CD14-positive monocyte (primary cell): ENCODE data around the gene MPPED1. TPM values are rescaled to one million over a fixed set of nuclear protein-coding genes. Genes with fewer than 3 reads are reported as not detected.

Experiments
- DNase-seq, 3 donors: peaks; one replicate each; pipeline ENCODE4 v3.0.0-alpha.2; 2011 to 2022
- H2AFZ ChIP-seq: 2 replicates; pipeline ENCODE4 v1.6.0; 2012; ENCODE audit warnings: mild to moderate bottlenecking, low read depth, low read length, inconsistent platforms; ENCODE audit not compliant: insufficient read depth, poor library complexity, severe bottlenecking
- H3K27ac ChIP-seq, 2 donors: 1 replicate in 1 of 2; 2 replicates in 1 of 2; pipeline ENCODE4 v1.5.1; 2012 to 2013; ENCODE audit warnings: low read length in 2 of 2, control low read depth in 1 of 2, inconsistent platforms in 1 of 2, low read depth in 1 of 2, mild to moderate bottlenecking in 1 of 2
- H3K27me3 ChIP-seq, 2 donors: one replicate each; pipeline versions ENCODE4 v1.6.0 to v1.6.1; 2011 to 2013; ENCODE audit warnings: low read length in 2 of 2; ENCODE audit not compliant: control insufficient read depth in 2 of 2, insufficient read depth in 2 of 2
- H3K36me3 ChIP-seq, 2 donors: replicated peaks in 1 of 2; 1 replicate in 1 of 2; 2 replicates in 1 of 2; pipeline versions ENCODE4 v1.5.1 to v1.6.1; 2012 to 2013; ENCODE audit warnings: low read length in 2 of 2, control low read depth in 1 of 2, inconsistent platforms in 1 of 2, mild to moderate bottlenecking in 1 of 2; ENCODE audit not compliant: insufficient read depth in 2 of 2, control insufficient read depth in 1 of 2
- H3K4me1 ChIP-seq, 2 donors: 1 replicate in 1 of 2; 2 replicates in 1 of 2; pipeline versions ENCODE4 v1.5.1 to v1.6.1; 2012 to 2013; ENCODE audit warnings: low read length in 2 of 2, control low read depth in 1 of 2, inconsistent platforms in 1 of 2, mild to moderate bottlenecking in 1 of 2, moderate library complexity in 1 of 2; ENCODE audit not compliant: insufficient read depth in 2 of 2, control insufficient read depth in 1 of 2
- H3K4me2 ChIP-seq: replicated peaks from 2 replicates; pipeline ENCODE3; 2012; ENCODE audit warnings: low read length, moderate library complexity, mild to moderate bottlenecking; ENCODE audit not compliant: poor library complexity, severe bottlenecking; ENCODE audit errors: extremely low read depth
- H3K4me3 ChIP-seq, 3 experiments: fragments of 200-600 bp in 1 of 3; sonication (generic) in 1 of 3; replicated peaks in 1 of 3; 1 replicate in 2 of 3; 2 replicates in 1 of 3; pipeline ENCODE4 v1.5.1; 2011 to 2013; ENCODE audit warnings: low read length in 3 of 3, mild to moderate bottlenecking in 3 of 3, control low read depth in 2 of 3, low read depth in 2 of 3, inconsistent platforms in 1 of 3, moderate library complexity in 1 of 3
- H3K79me2 ChIP-seq: 2 replicates; pipeline ENCODE4 v1.6.0; 2012; ENCODE audit warnings: mild to moderate bottlenecking, control low read depth, inconsistent platforms, low read length, moderate library complexity; ENCODE audit not compliant: insufficient read depth
- H3K9ac ChIP-seq: 2 replicates; pipeline ENCODE4 v1.6.0; 2017; ENCODE audit warnings: low read length, mild to moderate bottlenecking; ENCODE audit not compliant: insufficient read depth, poor library complexity, severe bottlenecking
- H3K9me3 ChIP-seq, 2 donors: replicated peaks in 1 of 2; 1 replicate in 1 of 2; 2 replicates in 1 of 2; pipeline versions ENCODE4 v1.5.1 to v1.6.1; 2012 to 2013; ENCODE audit warnings: low read length in 2 of 2, control low read depth in 1 of 2; ENCODE audit not compliant: control insufficient read depth in 1 of 2, insufficient read depth in 1 of 2
- H4K20me1 ChIP-seq: 2 replicates; pipeline ENCODE4 v1.6.0; 2012; ENCODE audit warnings: mild to moderate bottlenecking, low read length, control low read depth, moderate library complexity; ENCODE audit not compliant: insufficient read depth
- H3K27ac Mint-ChIP-seq, 7 donors: one replicate each; pipeline ENCODE4 v1.8.0; 2020; ENCODE audit warnings: mild to moderate bottlenecking in 7 of 7, mixed read lengths in 7 of 7, moderate library complexity in 6 of 7, inconsistent platforms in 2 of 7
- H3K27me3 Mint-ChIP-seq, 3 donors: one replicate each; pipeline ENCODE4 v1.8.0; 2021 to 2022; ENCODE audit warnings: low read depth in 3 of 3, mild to moderate bottlenecking in 3 of 3, mixed read lengths in 3 of 3, moderate library complexity in 3 of 3, inconsistent platforms in 1 of 3
- H3K36me3 Mint-ChIP-seq, 2 donors: one replicate each; pipeline ENCODE4 v1.8.0; 2020; ENCODE audit warnings: mixed read lengths in 2 of 2, inconsistent platforms in 1 of 2, mild to moderate bottlenecking in 1 of 2
- H3K4me1 Mint-ChIP-seq: one replicate; pipeline ENCODE4 v1.8.0; 2020; ENCODE audit warnings: mild to moderate bottlenecking, mixed read lengths
- H3K4me3 Mint-ChIP-seq, 2 donors: one replicate each; pipeline ENCODE4 v1.8.0; 2020; ENCODE audit warnings: mild to moderate bottlenecking in 2 of 2, mixed read lengths in 2 of 2, moderate library complexity in 1 of 2
- H3K9me3 Mint-ChIP-seq, 7 donors: one replicate each; pipeline ENCODE4 v1.8.0; 2020 to 2022; ENCODE audit warnings: mixed read lengths in 7 of 7, mild to moderate bottlenecking in 6 of 7, moderate library complexity in 6 of 7, inconsistent platforms in 2 of 7
- CTCF ChIP-seq: fragments of 200-600 bp; IDR thresholded peaks from one replicate; pipeline ENCODE4 v1.8.0; 2022; ENCODE audit warnings: antibody characterized with exemption, mild to moderate bottlenecking
- WGBS: methylation state at CpG from one replicate; pipeline ENCODE4 v1.1.5; 2013; ENCODE audit warnings: missing lambda C conversion rate; ENCODE audit not compliant: insufficient coverage; 5-methylcytosine and 5-hydroxymethylcytosine counted together
- intact Hi-C, 2 donors: fragments of 100-400 bp; cut with micrococcal nuclease; formaldehyde crosslinking; loops; one replicate each; pipeline versions ENCODE4 v1.15.0 to v1.15.1; 2023
- polyA plus RNA-seq, 3 donors: library from polyadenylated mRNA; depleted of rRNA in 1 of 3; unstranded in 2 of 3; stranded (reverse) in 1 of 3; fragments of 300-500 nt in 2 of 3; fragments of >200 nt in 1 of 3; fragmentation: Illumina TruSeq in 2 of 3; gene quantifications; 1 replicate in 2 of 3; 2 replicates in 1 of 3; pipeline ENCODE4 v1.2.3, GENCODE V29; 2012 to 2021

The MPPED1 gene
- polyA plus RNA-seq, 3 donors, result not detected

GRCh38 chr22:43457002-43457401 lies 45.2 kb downstream of the MPPED1 start:
- no peak for TF ChIP-seq CTCF
- no peak for DNase-seq
- Mint-ChIP-seq H3K4me3 (no peak overlapping the region), H3K27me3 (peaks cover 3 to 17% (median 7%) of the 10 kb centered on the region in 3 donors), H3K27ac (no peak overlapping the region), H3K36me3 (no peaks in the 10 kb centered on the region), H3K9me3 (peaks cover 0 to 12% (median 3%) of the 10 kb centered on the region in 7 donors), H3K4me1 (no peaks in the 10 kb centered on the region)
- Histone ChIP-seq H3K9me3 (peaks cover 0 to 1% of the 10 kb centered on the region in 2 donors), H3K27me3 (no peaks in the 10 kb centered on the region), H3K27ac (no peak overlapping the region), H3K79me2 (no peaks in the 10 kb centered on the region), H3K4me3 (no peak overlapping the region), H3K9ac (no peak overlapping the region), H3K36me3 (no peaks in the 10 kb centered on the region), H3K4me1 (no peaks in the 10 kb centered on the region), H3K4me2 (no peak overlapping the region), H4K20me1 (no peaks in the 10 kb centered on the region), H2AFZ (no peak overlapping the region)
- intact Hi-C loops, result no loop called here
- WGBS, result no CpG with 5 or more reads among the region's 3 CpGs

- Histone ChIP-seq H2AFZ (no peak overlapping the region), H3K36me3 (no peaks in the 10 kb centered on the region), H3K4me1 (no peaks in the 10 kb centered on the region), H3K4me2 (no peak overlapping the region), H4K20me1 (no peaks in the 10 kb centered on the region), H3K27ac (no peak overlapping the region), H3K79me2 (no peaks in the 10 kb centered on the region), H3K9me3 (peaks cover 3 to 8% of the 10 kb centered on the region in 2 donors), H3K9ac (no peak overlapping the region), H3K4me3 (no peak overlapping the region), H3K27me3 (no peaks in the 10 kb centered on the region)
- H3K27ac Mint-ChIP-seq, result no peak overlapping the region
- H3K4me1 Mint-ChIP-seq, result no peaks in the 10 kb centered on the region
- intact Hi-C loops, result no loop called here
- peaks cover 10 to 15% (median 14%) of the 10 kb centered on the region in 3 donors for H3K27me3 Mint-ChIP-seq
- no peaks in the 10 kb centered on the region for H3K36me3 Mint-ChIP-seq
- H3K4me3 Mint-ChIP-seq, result no peak overlapping the region
- peaks cover 0 to 21% (median 11%) of the 10 kb centered on the region in 7 donors for H3K9me3 Mint-ChIP-seq
- TF ChIP-seq CTCF, result no peak
- DNase-seq, result no peak
These were observed 50.9 kb downstream of the MPPED1 start for GRCh38 chr22:43462701-43463100.
